Measurements from ENCODE around the gene RAPSN.

The RAPSN gene

DNA sequence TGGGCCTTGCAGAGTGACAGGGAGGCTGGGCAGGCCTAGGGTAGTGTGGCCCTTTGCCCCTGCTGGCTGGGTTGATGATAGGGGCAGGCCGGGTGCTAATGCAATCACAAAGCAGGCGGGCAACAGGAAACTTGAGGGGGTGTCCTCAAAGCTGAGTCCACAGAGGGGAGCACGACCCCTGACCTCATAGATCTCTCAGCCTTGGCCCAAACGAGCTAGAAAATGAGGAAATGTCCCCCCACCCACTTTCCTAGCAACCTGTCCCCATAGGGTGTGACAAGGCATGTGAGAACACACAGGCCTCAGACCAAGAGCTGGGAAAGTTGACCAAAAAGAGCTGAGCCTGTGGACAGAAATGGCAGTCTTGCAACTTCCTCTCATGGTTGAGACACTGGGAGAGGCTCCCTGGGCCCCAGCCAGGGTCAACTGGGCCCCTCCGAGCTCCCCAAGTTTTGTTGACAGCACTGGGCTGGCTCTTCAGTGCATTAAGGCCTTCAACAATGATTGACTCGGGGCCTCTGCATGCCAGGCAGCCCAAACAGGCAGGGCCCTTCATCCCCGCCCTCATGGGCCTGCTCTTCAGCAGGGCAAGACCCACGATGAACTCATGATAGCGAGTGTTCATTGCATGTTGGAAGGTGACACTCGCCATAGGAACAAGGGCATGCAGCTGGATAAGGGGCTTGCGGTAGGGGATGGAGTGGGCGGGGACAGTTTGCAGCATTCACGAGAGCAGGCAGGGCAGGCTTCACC is 60.8 kb downstream of the RAPSN start:
- no peak for DNase-seq

All from NCI-H524 (cell line).